GM10847 (cell line): ENCODE results near the gene DHDDS.

ENCODE experiments used
- POLR2A ChIP-seq: IDR thresholded peaks from 2 replicates; pipeline ENCODE4 v1.6.1; 2011; ENCODE audit not compliant: insufficient read length; ENCODE audit errors: extremely low read depth

Gene DHDDS

GRCh38 chr1:26459148-26459547 lies 27.0 kb downstream of the DHDDS start:
- TF ChIP-seq POLR2A, result no peak

- TF ChIP-seq POLR2A, result no peak
These were observed 27.5 kb downstream of the DHDDS start for GRCh38 chr1:26459573-26460031.

GRCh38 chr1:26468911-26469310 lies 36.8 kb downstream of the DHDDS start:
- TF ChIP-seq POLR2A, result no peak

GRCh38 chr1:26469558-26469957 lies 37.4 kb downstream of the DHDDS start:
- TF ChIP-seq POLR2A, result no peak

- no peak for TF ChIP-seq POLR2A
These were observed 38.9 kb downstream of the DHDDS start for GRCh38 chr1:26470878-26471497.

- no peak for TF ChIP-seq POLR2A
These were observed 39.6 kb downstream of the DHDDS start for GRCh38 chr1:26471498-26472319.

GRCh38 chr1:26472320-26472900 lies 40.3 kb downstream of the DHDDS start, which contains the start of gene HMGN2:
HMGN2 (plus strand) TSS chr1:26472440; CDS start chr1:26472613, 173 bp downstream.
- peak; percentile 72 for TF ChIP-seq POLR2A

- peak; percentile 28 for TF ChIP-seq POLR2A
These were observed 41.1 kb downstream of the DHDDS start for GRCh38 chr1:26472901-26473845.

GRCh38 chr1:26474818-26475217 lies 42.7 kb downstream of the DHDDS start:
- no peak for TF ChIP-seq POLR2A

GRCh38 chr1:26475989-26476388 lies 43.9 kb downstream of the DHDDS start:
- no peak for TF ChIP-seq POLR2A

- no peak for TF ChIP-seq POLR2A
These were observed 44.8 kb downstream of the DHDDS start for GRCh38 chr1:26476958-26477357.

GRCh38 chr1:26477446-26478152 lies 45.5 kb downstream of the DHDDS start:
- no peak for TF ChIP-seq POLR2A

- TF ChIP-seq POLR2A, result no peak
These were observed 46.0 kb downstream of the DHDDS start for GRCh38 chr1:26478159-26478558.

GRCh38 chr1:26478988-26479387 lies 46.9 kb downstream of the DHDDS start:
- TF ChIP-seq POLR2A, result no peak

GRCh38 chr1:26482921-26483320 lies 50.8 kb downstream of the DHDDS start:
- TF ChIP-seq POLR2A, result no peak

GRCh38 chr1:26483980-26484379 lies 51.9 kb downstream of the DHDDS start:
- no peak for TF ChIP-seq POLR2A
